Right lobe of liver (tissue), 6 donors: Measurements from ENCODE around the gene PPRC1. TPM values are rescaled to one million over a fixed set of nuclear protein-coding genes. Genes with fewer than 3 reads are reported as not detected.

Experiments
- ATAC-seq, 4 donors: fragments of 200-7000 bp; cut with Tn5 transposase; one replicate each; pipeline ENCODE4 v1.9.1; 2020; ENCODE audit warnings: mild to moderate bottlenecking in 4 of 4, moderate library complexity in 4 of 4
- DNase-seq, 3 donors: peaks; one replicate each; pipeline ENCODE4 v3.0.0-alpha.2; 2020
- H3K27ac ChIP-seq, 3 donors: fragments of 200-600 bp; one replicate each; pipeline ENCODE4 v1.8.0; 2022
- H3K27me3 ChIP-seq, 2 donors: fragments of 200-600 bp; one replicate each; pipeline ENCODE4 v1.8.0; 2022
- H3K36me3 ChIP-seq, 4 donors: fragments of 200-600 bp; sonication (generic) in 1 of 4; one replicate each; pipeline versions ENCODE4 v1.5.1 to v1.8.0; 2017 to 2022; ENCODE audit warnings: control low read depth in 1 of 4
- H3K4me1 ChIP-seq, 4 donors: fragments of 200-600 bp; sonication (generic) in 1 of 4; one replicate each; pipeline versions ENCODE4 v1.5.1 to v1.8.0; 2017 to 2022; ENCODE audit warnings: control low read depth in 1 of 4
- H3K4me3 ChIP-seq, 3 donors: fragments of 200-600 bp; one replicate each; pipeline ENCODE4 v1.8.0; 2022
- H3K9me3 ChIP-seq, 4 donors: fragments of 200-600 bp; sonication (generic) in 1 of 4; one replicate each; pipeline versions ENCODE4 v1.5.1 to v1.8.0; 2017 to 2022; ENCODE audit warnings: control low read depth in 1 of 4
- CTCF ChIP-seq, 4 donors: fragments of 200-600 bp in 3 of 4; fragments of 450-650 bp in 1 of 4; IDR thresholded peaks; one replicate each; pipeline versions ENCODE4 v1.5.1 to v1.8.0; 2016 to 2022; ENCODE audit warnings: antibody characterized with exemption in 4 of 4, mild to moderate bottlenecking in 2 of 4
- POLR2A ChIP-seq: fragments of 450-650 bp; IDR thresholded peaks from one replicate; pipeline ENCODE4 v1.6.1; 2017; ENCODE audit warnings: antibody characterized with exemption, mild to moderate bottlenecking
- WGBS: methylation state at CpG from one replicate; pipeline ENCODE4 v1.1.6; 2018; ENCODE audit warnings: low coverage, low lambda C conversion rate; ENCODE audit not compliant: insufficient coverage; ENCODE audit errors: missing lambda C conversion rate; 5-methylcytosine and 5-hydroxymethylcytosine counted together
- intact Hi-C, 2 donors: fragments of 100-400 bp; cut with DNase I; formaldehyde crosslinking; loops; one replicate each; pipeline versions ENCODE4 v1.11.2 to v1.14.1; 2022
- small RNA-seq, 2 experiments: library from RNA; depleted of rRNA; stranded (forward); fragments of <200 nt; gene quantifications; one replicate each; pipeline ENCODE3, GENCODE V24; 2016
- total RNA-seq, 6 experiments: library from RNA; depleted of rRNA in 2 of 6; stranded (reverse); fragments of >200 nt in 2 of 6; fragmentation: NEBNext Ultra II Directional in 3 of 6; extraction: Animal tissue kit (Norgen Biotek cat#: 25700) in 3 of 6; gene quantifications; one replicate each; pipeline versions ENCODE4 v1.1.0 to v1.2.4, GENCODE V29; 2016 to 2023
- donor health status: DM: no; HTN: yes; CAD: no.
- donor health status: DM: no; HTN: no; CAD: no.
- donor health status: DM: no; HTN: no; CAD: no.
- donor health status: DM: no; HTN: yes; CAD: no.
- donor health status: DM: no; HTN: yes; CAD: no.

Gene PPRC1
- total RNA-seq, 6 experiments from 2014 or later: 7.9 to 18.2 (median 10.3) TPM

GRCh38 chr10:102198027-102198426, 65.2 kb downstream of the PPRC1 start:
- no peak for TF ChIP-seq POLR2A
- no peak for TF ChIP-seq CTCF (IDR thresholded peaks at IDR 0.05)
- Histone ChIP-seq H3K9me3 (no peaks in the 10 kb centered on the region), H3K27ac (no peak overlapping the region), H3K4me3 (no peak overlapping the region), H3K36me3 (no peaks in the 10 kb centered on the region), H3K27me3 (no peaks in the 10 kb centered on the region), H3K4me1 (no peaks in the 10 kb centered on the region)
- intact Hi-C loops: no loop called here
- ATAC-seq: peak in 2 of 4 donors; percentile 28 to 67
- no peak for DNase-seq
- 44% methylated on average over 2 of the region's 2 CpGs for WGBS

Small RNA genes lying within 50 kb of the gene (small RNA-seq; reads per million reads assigned to genes)
- 0 reads per million in 2 experiments for gene AL500527.1
- 0 reads per million in 2 experiments for gene AL500527.2

Other genes with a start within 250 kb of the PPRC1 start
- gene ARMH3, start 76.9 kb upstream of the PPRC1 start, total RNA-seq: 10 to 100 TPM in 4 of 6 experiments, 1 to 10 TPM in 2; 8.5 to 13.4 (median 11.6) TPM
- gene HPS6, start 67.7 kb upstream of the PPRC1 start, total RNA-seq: 10 to 100 TPM in 2 of 6 experiments, 1 to 10 TPM in 4; 6.6 to 11.7 (median 8.4) TPM
- 10 to 100 TPM; 11.2 to 14.7 (median 13.0) TPM for gene LDB1, start 12.7 kb upstream of the PPRC1 start, total RNA-seq
- gene NOLC1, start 19.3 kb downstream of the PPRC1 start, total RNA-seq: 10 to 100 TPM; 16.0 to 60.2 (median 27.3) TPM
- not detected for gene ELOVL3, start 93.3 kb downstream of the PPRC1 start, total RNA-seq
- gene PITX3, start 108.5 kb downstream of the PPRC1 start, total RNA-seq: not detected
- 10 to 100 TPM; 22.6 to 27.2 (median 23.7) TPM for gene GBF1, start 112.5 kb downstream of the PPRC1 start, total RNA-seq